Gastroesophageal sphincter (tissue), 4 donors: ENCODE measurements around the gene TBC1D5. TPM values are rescaled to one million over a fixed set of nuclear protein-coding genes. Genes with fewer than 3 reads are reported as not detected.

Source experiments
- ATAC-seq: fragments of 150-250 bp; one replicate; pipeline ENCODE4 v1.9.1; 2016; ENCODE audit warnings: mild to moderate bottlenecking, moderate library complexity
- H3K27ac ChIP-seq, 4 donors: fragments of 200-600 bp; sonication (generic) in 3 of 4; 1 replicate in 3 of 4; 2 replicates in 1 of 4; pipeline ENCODE4 v1.5.1; 2016 to 2019
- H3K27me3 ChIP-seq: fragments of 200-600 bp; sonication (generic); one replicate; pipeline ENCODE4 v1.5.1; 2019
- H3K36me3 ChIP-seq, 2 donors: fragments of 200-600 bp; sonication (generic); one replicate each; pipeline ENCODE4 v1.5.1; 2019; ENCODE audit warnings: control low read depth in 1 of 2
- H3K4me1 ChIP-seq, 3 donors: fragments of 200-600 bp; sonication (generic); 1 replicate in 2 of 3; 2 replicates in 1 of 3; pipeline ENCODE4 v1.5.1; 2016 to 2019; ENCODE audit warnings: control low read depth in 2 of 3
- H3K4me3 ChIP-seq, 2 donors: fragments of 200-600 bp; sonication (generic); one replicate each; pipeline ENCODE4 v1.5.1; 2019; ENCODE audit warnings: mild to moderate bottlenecking in 1 of 2, moderate library complexity in 1 of 2
- H3K9me3 ChIP-seq, 3 donors: fragments of 200-600 bp; sonication (generic); one replicate each; pipeline ENCODE4 v1.5.1; 2017 to 2019; ENCODE audit warnings: control low read depth in 2 of 3
- CTCF ChIP-seq, 4 experiments: fragments of 200-600 bp in 2 of 4; fragments of 450-650 bp in 2 of 4; sonication (generic) in 1 of 4; IDR thresholded peaks; one replicate each; pipeline ENCODE4 v1.5.1; 2017 to 2019; ENCODE audit warnings: antibody characterized with exemption in 4 of 4, mild to moderate bottlenecking in 2 of 4, moderate library complexity in 2 of 4
- EP300 ChIP-seq: sonication (generic); formaldehyde crosslinking; IDR thresholded peaks from one replicate; pipeline ENCODE4 v1.6.1; 2017; ENCODE audit warnings: antibody characterized with exemption, mild to moderate bottlenecking
- POLR2A ChIP-seq, 2 donors: fragments of 450-650 bp; IDR thresholded peaks; one replicate each; pipeline ENCODE4 v1.6.1; 2017; ENCODE audit warnings: antibody characterized with exemption in 2 of 2, mild to moderate bottlenecking in 2 of 2, moderate library complexity in 1 of 2
- POLR2AphosphoS5 ChIP-seq: sonication (generic); formaldehyde crosslinking; IDR thresholded peaks from one replicate; pipeline ENCODE4 v1.6.1; 2017; ENCODE audit warnings: antibody characterized with exemption
- WGBS, 2 donors: methylation state at CpG; one replicate each; pipeline ENCODE4 v1.1.5; 2018; ENCODE audit warnings: low coverage in 1 of 2; 5-methylcytosine and 5-hydroxymethylcytosine counted together
- total RNA-seq, 4 donors: library from RNA; depleted of rRNA; stranded (reverse); fragments of >200 nt; gene quantifications; one replicate each; pipeline ENCODE4 v1.1.0, GENCODE V29; 2016

TBC1D5 gene
- total RNA-seq, 4 donors from 2014 or later, result 59.5 to 66.6 (median 61.6) TPM

GRCh38 chr3:17674082-17674686 lies 68.2 kb downstream of the TBC1D5 start:
- Histone ChIP-seq H3K4me1 (peaks cover 0 to 4% (median 0%) of the 10 kb centered on the region in 3 donors), H3K27ac (no peak overlapping the region), H3K4me3 (no peak overlapping the region), H3K36me3 (no peaks in the 10 kb centered on the region), H3K9me3 (no peaks in the 10 kb centered on the region), H3K27me3 (no peaks in the 10 kb centered on the region)
- TF ChIP-seq POLR2AphosphoS5 (no peak), EP300 (no peak), CTCF (IDR thresholded peaks at IDR 0.05) (no peak), POLR2A (IDR thresholded peaks at IDR 0.05) (no peak)
- ATAC-seq, result no peak
- 61 to 65% methylated on average over 2 of the region's 2 CpGs for WGBS, 2 donors

GRCh38 chr3:17672506-17672905 lies 69.9 kb downstream of the TBC1D5 start:
- Histone ChIP-seq H3K36me3 (no peaks in the 10 kb centered on the region), H3K9me3 (no peaks in the 10 kb centered on the region), H3K4me1 (peaks cover 0 to 4% (median 0%) of the 10 kb centered on the region in 3 donors), H3K27ac (no peak overlapping the region), H3K4me3 (no peak overlapping the region), H3K27me3 (no peaks in the 10 kb centered on the region)
- TF ChIP-seq CTCF (IDR thresholded peaks at IDR 0.05) (no peak), POLR2A (IDR thresholded peaks at IDR 0.05) (no peak), POLR2AphosphoS5 (no peak), EP300 (no peak)
- WGBS, 2 donors, result 61 to 68% methylated on average over 2 to 3 of the region's 3 CpGs
- ATAC-seq, result no peak

GRCh38 chr3:17670749-17671148 lies 71.7 kb downstream of the TBC1D5 start:
- H3K9me3 ChIP-seq, result no peaks in the 10 kb centered on the region
- no peaks in the 10 kb centered on the region for H3K27me3 ChIP-seq
- no peak for TF ChIP-seq POLR2AphosphoS5
- TF ChIP-seq EP300, result no peak
- no peak for TF ChIP-seq CTCF (IDR thresholded peaks at IDR 0.05)
- no peak for TF ChIP-seq POLR2A (IDR thresholded peaks at IDR 0.05)
- ATAC-seq, result no peak
- WGBS, 2 donors, result 47 to 63% methylated on average over 3 of the region's 3 CpGs
- no peak overlapping the region for H3K4me3 ChIP-seq
- no peaks in the 10 kb centered on the region for H3K36me3 ChIP-seq
- no peak overlapping the region for H3K27ac ChIP-seq
- H3K4me1 ChIP-seq, result peaks cover 0 to 4% (median 0%) of the 10 kb centered on the region in 3 donors

GRCh38 chr3:17664923-17665322 lies 77.5 kb downstream of the TBC1D5 start:
- no peak for TF ChIP-seq POLR2AphosphoS5
- TF ChIP-seq EP300, result no peak
- no peak for TF ChIP-seq CTCF (IDR thresholded peaks at IDR 0.05)
- no peak for TF ChIP-seq POLR2A (IDR thresholded peaks at IDR 0.05)
- Histone ChIP-seq H3K27me3 (no peaks in the 10 kb centered on the region), H3K27ac (no peak overlapping the region), H3K36me3 (no peaks in the 10 kb centered on the region), H3K9me3 (no peaks in the 10 kb centered on the region), H3K4me3 (no peak overlapping the region), H3K4me1 (no peaks in the 10 kb centered on the region)
- ATAC-seq, result no peak
- 88% methylated on average over 3 of the region's 3 CpGs; no CpG with 5 or more reads in 1 of the 2 donors for WGBS, 2 donors

GRCh38 chr3:17656264-17656663 lies 86.2 kb downstream of the TBC1D5 start:
- no peaks in the 10 kb centered on the region for H3K4me1 ChIP-seq
- H3K4me3 ChIP-seq, result no peak overlapping the region
- TF ChIP-seq CTCF (IDR thresholded peaks at IDR 0.05) (no peak), EP300 (no peak), POLR2AphosphoS5 (no peak), POLR2A (IDR thresholded peaks at IDR 0.05) (no peak)
- no peak overlapping the region for H3K27ac ChIP-seq
- 62 to 100% methylated on average over 1 of the region's 1 CpG for WGBS, 2 donors
- H3K9me3 ChIP-seq, result no peaks in the 10 kb centered on the region
- ATAC-seq, result no peak
- no peaks in the 10 kb centered on the region for H3K36me3 ChIP-seq
- H3K27me3 ChIP-seq, result no peaks in the 10 kb centered on the region
